Breast epithelium (tissue), 4 donors: ENCODE results near the gene UBAC2. TPM values are rescaled to one million over a fixed set of nuclear protein-coding genes. Genes with fewer than 3 reads are reported as not detected.
A peak's percentile ranks its signal among the peaks of the same experiment; 100 is the strongest.

Experiments used
- DNase-seq, 2 donors: peaks; one replicate each; pipeline ENCODE4 v3.0.0-alpha.2; 2019; ENCODE audit warnings: low spot score in 2 of 2
- H3K27ac ChIP-seq, 2 donors: fragments of 200-600 bp; sonication (generic) in 1 of 2; one replicate each; pipeline ENCODE4 v1.5.1; 2016 to 2019; ENCODE audit warnings: mild to moderate bottlenecking in 1 of 2
- H3K27me3 ChIP-seq, 2 donors: fragments of 200-600 bp; sonication (generic) in 1 of 2; one replicate each; pipeline versions ENCODE4 v1.5.1 to v1.6.0; 2017 to 2019; ENCODE audit warnings: control low read depth in 1 of 2, mild to moderate bottlenecking in 1 of 2
- H3K36me3 ChIP-seq: fragments of 200-600 bp; one replicate; pipeline ENCODE4 v1.5.1; 2019
- H3K4me1 ChIP-seq, 2 donors: fragments of 200-600 bp; sonication (generic); one replicate each; pipeline ENCODE4 v1.5.1; 2016 to 2019; ENCODE audit warnings: control low read depth in 1 of 2
- H3K4me3 ChIP-seq, 3 donors: fragments of 200-600 bp; sonication (generic); 1 replicate in 2 of 3; 2 replicates in 1 of 3; pipeline ENCODE4 v1.5.1; 2016 to 2019; ENCODE audit warnings: mild to moderate bottlenecking in 3 of 3, moderate library complexity in 2 of 3
- H3K9me3 ChIP-seq, 2 donors: fragments of 200-600 bp; sonication (generic) in 1 of 2; one replicate each; pipeline ENCODE4 v1.5.1; 2016 to 2019; ENCODE audit warnings: control low read depth in 1 of 2
- CTCF ChIP-seq, 3 donors: fragments of 450-650 bp; IDR thresholded peaks; one replicate each; pipeline ENCODE4 v1.5.1; 2016 to 2017; ENCODE audit warnings: antibody characterized with exemption in 3 of 3, mild to moderate bottlenecking in 3 of 3, moderate library complexity in 3 of 3
- POLR2A ChIP-seq: fragments of 450-650 bp; IDR thresholded peaks from one replicate; pipeline ENCODE4 v1.6.1; 2016; ENCODE audit warnings: antibody characterized with exemption, mild to moderate bottlenecking, moderate library complexity
- POLR2AphosphoS5 ChIP-seq, 3 donors: sonication (generic); formaldehyde crosslinking; IDR thresholded peaks; one replicate each; pipeline ENCODE4 v1.6.1; 2017; ENCODE audit warnings: antibody characterized with exemption in 3 of 3
- intact Hi-C: fragments of 100-400 bp; cut with DNase I; formaldehyde crosslinking; loops from one replicate; pipeline ENCODE4 v1.15.1; 2023; ENCODE audit warnings: low total_unique reads
- total RNA-seq, 3 donors: library from RNA; depleted of rRNA; stranded (reverse); fragments of >200 nt; gene quantifications; one replicate each; pipeline ENCODE4 v1.1.0, GENCODE V29; 2016

UBAC2 gene
- total RNA-seq, 3 donors from 2014 or later, result 64.6 to 72.8 (median 65.1) TPM

GRCh38 chr13:99311748-99312492 is 111.3 kb downstream of the UBAC2 start:
- H3K9me3 ChIP-seq, result no peaks in the 10 kb centered on the region
- DNase-seq, result no peak
- no peaks in the 10 kb centered on the region for H3K27me3 ChIP-seq
- peak overlapping the region; percentile 70 to 88 for H3K27ac ChIP-seq
- intact Hi-C loops, result no loop called here
- no peaks in the 10 kb centered on the region for H3K4me1 ChIP-seq
- no peak overlapping the region for H3K4me3 ChIP-seq
- H3K36me3 ChIP-seq, result no peaks in the 10 kb centered on the region
- TF ChIP-seq POLR2A, result no peak
- TF ChIP-seq CTCF (IDR thresholded peaks at IDR 0.05), result no peak
- no peak for TF ChIP-seq POLR2AphosphoS5 (IDR thresholded peaks at IDR 0.05)

GRCh38 chr13:99312493-99312883 is 111.8 kb downstream of the UBAC2 start:
- no peaks in the 10 kb centered on the region for H3K9me3 ChIP-seq
- no peak overlapping the region for H3K4me3 ChIP-seq
- DNase-seq, result peak in 1 of 2 donors; percentile 55
- H3K36me3 ChIP-seq, result no peaks in the 10 kb centered on the region
- H3K27ac ChIP-seq, result peak overlapping the region; percentile 70 to 88
- H3K4me1 ChIP-seq, result no peaks in the 10 kb centered on the region
- intact Hi-C loops, result no loop called here
- no peaks in the 10 kb centered on the region for H3K27me3 ChIP-seq
- TF ChIP-seq CTCF (IDR thresholded peaks at IDR 0.05) (no peak), POLR2AphosphoS5 (IDR thresholded peaks at IDR 0.05) (peak; percentile 71 to 98 (median 82))

- TF ChIP-seq CTCF (IDR thresholded peaks at IDR 0.05), result no peak
- no peak for TF ChIP-seq POLR2A
- no peak for TF ChIP-seq POLR2AphosphoS5 (IDR thresholded peaks at IDR 0.05)
- no peaks in the 10 kb centered on the region for H3K27me3 ChIP-seq
- no peaks in the 10 kb centered on the region for H3K4me1 ChIP-seq
- no peaks in the 10 kb centered on the region for H3K36me3 ChIP-seq
- peak overlapping the region; percentile 70 to 88 for H3K27ac ChIP-seq
- no peaks in the 10 kb centered on the region for H3K9me3 ChIP-seq
- DNase-seq, result no peak
- H3K4me3 ChIP-seq, result no peak overlapping the region
- intact Hi-C loops, result no loop called here
Measured at GRCh38 chr13:99313501-99313900, 112.8 kb downstream of the UBAC2 start.

- Histone ChIP-seq H3K36me3 (no peaks in the 10 kb centered on the region), H3K4me1 (no peaks in the 10 kb centered on the region), H3K27me3 (no peaks in the 10 kb centered on the region), H3K9me3 (no peaks in the 10 kb centered on the region), H3K4me3 (no peak overlapping the region), H3K27ac (peak overlapping the region; percentile 70 to 88)
- TF ChIP-seq POLR2A (no peak), CTCF (IDR thresholded peaks at IDR 0.05) (no peak), POLR2AphosphoS5 (IDR thresholded peaks at IDR 0.05) (no peak)
- intact Hi-C loops, result no loop called here
- DNase-seq, result no peak
Measured at GRCh38 chr13:99313941-99314340, 113.3 kb downstream of the UBAC2 start.

GRCh38 chr13:99314640-99315176 is 114.1 kb downstream of the UBAC2 start:
- no peaks in the 10 kb centered on the region for H3K4me1 ChIP-seq
- H3K36me3 ChIP-seq, result no peaks in the 10 kb centered on the region
- TF ChIP-seq CTCF (IDR thresholded peaks at IDR 0.05) (no peak), POLR2A (no peak), POLR2AphosphoS5 (IDR thresholded peaks at IDR 0.05) (no peak)
- no peaks in the 10 kb centered on the region for H3K9me3 ChIP-seq
- H3K27me3 ChIP-seq, result no peaks in the 10 kb centered on the region
- peak overlapping the region; percentile 12 to 68 for H3K27ac ChIP-seq
- H3K4me3 ChIP-seq, result no peak overlapping the region
- intact Hi-C loops, result no loop called here
- no peak for DNase-seq
